ENCODE measurements around the gene ZBTB20. TPM values are rescaled to one million over a fixed set of nuclear protein-coding genes. Genes with fewer than 3 reads are reported as not detected.

The ZBTB20 gene
- polyA plus RNA-seq, 3 donors = 1.3 to 3.2 (median 2.0) TPM

DNA sequence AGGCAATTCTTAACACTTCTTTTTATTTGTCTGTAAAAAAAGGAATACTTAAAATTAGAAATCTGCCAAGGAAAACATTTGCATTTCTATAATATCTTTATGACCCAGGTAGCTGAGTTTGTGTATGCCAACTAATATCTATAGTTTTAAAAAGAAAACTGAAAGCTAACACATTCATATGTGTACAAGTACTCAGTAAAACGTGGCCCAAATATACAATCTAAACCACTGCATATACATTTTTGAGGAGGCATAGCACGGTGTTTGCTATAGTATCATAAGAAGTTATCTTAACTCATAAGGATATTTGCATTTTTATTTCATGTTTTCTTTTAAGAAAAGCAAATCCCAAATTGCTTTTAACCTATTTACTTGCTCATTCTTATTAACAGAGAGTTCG is 172.7 kb downstream of the ZBTB20 start:
- no CpG with 5 or more reads among the region's 3 CpGs for WGBS (ENCODE audit: insufficient coverage)
- Mint-ChIP-seq H3K36me3 (peaks cover 6 to 7% of the 10 kb centered on the region in 2 donors), H3K9me3 (peaks cover 0 to 5% (median 2%) of the 10 kb centered on the region in 7 donors), H3K27ac (no peak overlapping the region), H3K27me3 (ENCODE audit: low read depth in 3 of 3) (no peaks in the 10 kb centered on the region), H3K4me3 (no peak overlapping the region), H3K4me1 (no peaks in the 10 kb centered on the region)
- Histone ChIP-seq H3K4me2 (replicated peaks; ENCODE audit: extremely low read depth, low read length, poor library complexity, severe bottlenecking) (no peak overlapping the region), H2AFZ (ENCODE audit: insufficient read depth, low read depth, low read length, poor library complexity, severe bottlenecking) (no peak overlapping the region), H3K27ac (ENCODE audit: low read depth in 1 of 2, low read length in 2 of 2) (no peak overlapping the region), H3K79me2 (ENCODE audit: insufficient read depth, low read length) (no peaks in the 10 kb centered on the region), H4K20me1 (ENCODE audit: insufficient read depth, low read length) (no peaks in the 10 kb centered on the region), H3K9me3 (replicated peaks in 1 of 2; ENCODE audit: control insufficient read depth in 1 of 2, insufficient read depth in 1 of 2, low read length in 2 of 2) (no peaks in the 10 kb centered on the region), H3K9ac (ENCODE audit: insufficient read depth, low read length, poor library complexity, severe bottlenecking) (no peak overlapping the region), H3K27me3 (ENCODE audit: control insufficient read depth in 2 of 2, insufficient read depth in 2 of 2, low read length in 2 of 2) (no peaks in the 10 kb centered on the region), H3K4me3 (replicated peaks in 1 of 3; ENCODE audit: low read depth in 2 of 3, low read length in 3 of 3) (no peak overlapping the region), H3K36me3 (replicated peaks in 1 of 2; ENCODE audit: control insufficient read depth in 1 of 2, insufficient read depth in 2 of 2, low read length in 2 of 2) (no peaks in the 10 kb centered on the region), H3K4me1 (ENCODE audit: control insufficient read depth in 1 of 2, insufficient read depth in 2 of 2, low read length in 2 of 2) (no peaks in the 10 kb centered on the region)
- no peak for DNase-seq
- intact Hi-C loops (cut with micrococcal nuclease) = no loop called here
- TF ChIP-seq, protein P1, sequence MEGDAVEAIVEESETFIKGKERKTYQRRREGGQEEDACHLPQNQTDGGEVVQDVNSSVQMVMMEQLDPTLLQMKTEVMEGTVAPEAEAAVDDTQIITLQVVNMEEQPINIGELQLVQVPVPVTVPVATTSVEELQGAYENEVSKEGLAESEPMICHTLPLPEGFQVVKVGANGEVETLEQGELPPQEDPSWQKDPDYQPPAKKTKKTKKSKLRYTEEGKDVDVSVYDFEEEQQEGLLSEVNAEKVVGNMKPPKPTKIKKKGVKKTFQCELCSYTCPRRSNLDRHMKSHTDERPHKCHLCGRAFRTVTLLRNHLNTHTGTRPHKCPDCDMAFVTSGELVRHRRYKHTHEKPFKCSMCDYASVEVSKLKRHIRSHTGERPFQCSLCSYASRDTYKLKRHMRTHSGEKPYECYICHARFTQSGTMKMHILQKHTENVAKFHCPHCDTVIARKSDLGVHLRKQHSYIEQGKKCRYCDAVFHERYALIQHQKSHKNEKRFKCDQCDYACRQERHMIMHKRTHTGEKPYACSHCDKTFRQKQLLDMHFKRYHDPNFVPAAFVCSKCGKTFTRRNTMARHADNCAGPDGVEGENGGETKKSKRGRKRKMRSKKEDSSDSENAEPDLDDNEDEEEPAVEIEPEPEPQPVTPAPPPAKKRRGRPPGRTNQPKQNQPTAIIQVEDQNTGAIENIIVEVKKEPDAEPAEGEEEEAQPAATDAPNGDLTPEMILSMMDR (IDR thresholded peaks at IDR 0.05) = no peak

DNA sequence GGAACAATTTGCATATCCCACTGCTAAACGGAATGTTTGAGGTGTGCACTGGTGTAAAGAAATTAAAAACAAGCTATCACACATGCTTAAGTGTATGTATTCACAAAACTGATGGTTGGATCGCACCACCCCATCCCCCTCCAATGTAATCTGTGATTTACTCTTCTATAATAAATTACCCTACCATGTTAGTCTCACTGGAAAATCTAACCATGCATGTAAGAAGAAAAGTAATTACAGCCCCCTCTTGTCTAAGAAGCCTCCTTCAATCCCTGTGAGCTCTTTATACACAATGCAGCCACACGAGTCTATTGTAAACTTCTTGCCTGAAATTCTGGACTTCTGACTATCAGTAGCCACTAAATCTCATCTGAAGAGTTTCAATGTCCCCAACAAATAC is 173.6 kb downstream of the ZBTB20 start:
- no peak overlapping the region for H3K4me3 ChIP-seq (replicated peaks in 1 of 3; ENCODE audit: low read depth in 2 of 3, low read length in 3 of 3)
- no peak overlapping the region for H3K27ac Mint-ChIP-seq

More for the DNA sequence above, 173.6 kb downstream of the ZBTB20 start:
- H3K27me3 Mint-ChIP-seq (ENCODE audit: low read depth in 3 of 3) = no peaks in the 10 kb centered on the region
- intact Hi-C loops (cut with micrococcal nuclease) = no loop called here
- no CpG with 5 or more reads among the region's 3 CpGs for WGBS (ENCODE audit: insufficient coverage)
- TF ChIP-seq, protein P1 (IDR thresholded peaks at IDR 0.05) = no peak
- Histone ChIP-seq H4K20me1 (ENCODE audit: insufficient read depth, low read length) (no peaks in the 10 kb centered on the region), H3K4me1 (ENCODE audit: control insufficient read depth in 1 of 2, insufficient read depth in 2 of 2, low read length in 2 of 2) (no peaks in the 10 kb centered on the region), H3K4me2 (replicated peaks; ENCODE audit: extremely low read depth, low read length, poor library complexity, severe bottlenecking) (no peak overlapping the region), H3K9me3 (replicated peaks in 1 of 2; ENCODE audit: control insufficient read depth in 1 of 2, insufficient read depth in 1 of 2, low read length in 2 of 2) (no peaks in the 10 kb centered on the region), H3K27ac (ENCODE audit: low read depth in 1 of 2, low read length in 2 of 2) (no peak overlapping the region), H2AFZ (ENCODE audit: insufficient read depth, low read depth, low read length, poor library complexity, severe bottlenecking) (no peak overlapping the region), H3K27me3 (ENCODE audit: control insufficient read depth in 2 of 2, insufficient read depth in 2 of 2, low read length in 2 of 2) (no peaks in the 10 kb centered on the region), H3K79me2 (ENCODE audit: insufficient read depth, low read length) (no peaks in the 10 kb centered on the region), H3K9ac (ENCODE audit: insufficient read depth, low read length, poor library complexity, severe bottlenecking) (no peak overlapping the region), H3K36me3 (replicated peaks in 1 of 2; ENCODE audit: control insufficient read depth in 1 of 2, insufficient read depth in 2 of 2, low read length in 2 of 2) (no peaks in the 10 kb centered on the region)
- no peak for DNase-seq
- H3K4me3 Mint-ChIP-seq = no peak overlapping the region
- peaks cover 7% of the 10 kb centered on the region in 2 donors for H3K36me3 Mint-ChIP-seq
- H3K9me3 Mint-ChIP-seq = peaks cover 0 to 5% (median 2%) of the 10 kb centered on the region in 7 donors
- no peaks in the 10 kb centered on the region for H3K4me1 Mint-ChIP-seq

Measured in CD14-positive monocyte (primary cell).